Thoracic aorta (tissue), 2 donors: ENCODE data around the gene TNNC2. TPM values are rescaled to one million over a fixed set of nuclear protein-coding genes. Genes with fewer than 3 reads are reported as not detected.
"Not testable (repeated sequence)": the region's sequence is repeated elsewhere in the genome, so short reads cannot be mapped to it uniquely, and the experiment has no call there.

ENCODE experiments used
- ATAC-seq: fragments of 150-250 bp; one replicate; pipeline ENCODE4 v1.8.0; 2017; ENCODE audit warnings: low read depth; ENCODE audit not compliant: insufficient number of reproducible peaks, low FRiP score
- DNase-seq: peaks from one replicate; pipeline ENCODE4 v3.0.0-alpha.2; 2020; ENCODE audit warnings: low spot score
- H3K27ac ChIP-seq, 2 donors: fragments of 200-600 bp; sonication (generic); 1 replicate in 1 of 2; 2 replicates in 1 of 2; pipeline ENCODE4 v1.5.1; 2016; ENCODE audit warnings: mild to moderate bottlenecking in 2 of 2, moderate library complexity in 2 of 2
- H3K27me3 ChIP-seq: fragments of 200-600 bp; sonication (generic); replicated peaks from 2 replicates; pipeline ENCODE4 v1.6.0; 2016; ENCODE audit warnings: mild to moderate bottlenecking; ENCODE audit not compliant: insufficient read depth
- H3K36me3 ChIP-seq: fragments of 200-600 bp; sonication (generic); one replicate; pipeline ENCODE4 v1.5.1; 2016
- H3K4me1 ChIP-seq, 2 donors: fragments of 200-600 bp; sonication (generic); 1 replicate in 1 of 2; 2 replicates in 1 of 2; pipeline versions ENCODE4 v1.5.1 to v1.6.0; 2016; ENCODE audit warnings: low read depth in 2 of 2, mild to moderate bottlenecking in 1 of 2; ENCODE audit not compliant: control insufficient read depth in 1 of 2
- H3K4me3 ChIP-seq: fragments of 200-600 bp; sonication (generic); 2 replicates; pipeline ENCODE4 v1.5.1; 2016; ENCODE audit warnings: mild to moderate bottlenecking
- H3K9me3 ChIP-seq: fragments of 200-600 bp; sonication (generic); 2 replicates; pipeline ENCODE4 v1.5.1; 2016
- total RNA-seq, 2 donors: library from RNA; depleted of rRNA; stranded (reverse); fragments of >200 nt; gene quantifications; one replicate each; pipeline versions ENCODE4 v1.1.0 to v1.2.3, GENCODE V29; 2016
- TF ChIP-seq, protein P1 (sequence below): fragments of 200-600 bp; sonication (generic); IDR thresholded peaks from one replicate; pipeline ENCODE4 v1.5.1; 2019; ENCODE audit warnings: antibody characterized with exemption

Gene TNNC2
- total RNA-seq, 2 donors from 2014 or later: not detected

DNA sequence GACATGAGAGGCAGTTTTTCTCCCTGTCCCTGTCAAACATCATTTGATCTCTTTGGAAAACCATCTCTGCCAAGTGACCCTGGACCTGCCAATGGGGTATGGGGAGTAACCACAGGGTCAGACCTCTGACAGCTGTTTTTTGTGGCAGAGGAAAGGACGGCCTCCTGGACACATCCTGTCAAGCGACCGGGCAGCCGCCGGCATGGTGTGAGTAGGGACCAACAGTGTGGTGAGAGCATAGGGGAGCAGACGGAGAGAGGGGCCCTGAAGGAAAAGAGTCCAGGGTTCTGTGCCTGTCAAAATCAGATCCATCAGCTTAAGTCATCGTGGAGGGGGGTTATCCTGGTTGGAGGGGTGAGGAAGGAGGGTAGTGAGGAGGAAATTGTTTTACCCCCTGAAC, 25.3 kb downstream of the TNNC2 start:
- Histone ChIP-seq H3K27me3 (no peaks in the 10 kb centered on the region), H3K9me3 (no peaks in the 10 kb centered on the region), H3K4me1 (peaks cover 0 to 5% of the 10 kb centered on the region in 2 donors), H3K27ac (no peak overlapping the region), H3K36me3 (peaks cover 43% of the 10 kb centered on the region), H3K4me3 (no peak overlapping the region)
- TF ChIP-seq, protein P1, sequence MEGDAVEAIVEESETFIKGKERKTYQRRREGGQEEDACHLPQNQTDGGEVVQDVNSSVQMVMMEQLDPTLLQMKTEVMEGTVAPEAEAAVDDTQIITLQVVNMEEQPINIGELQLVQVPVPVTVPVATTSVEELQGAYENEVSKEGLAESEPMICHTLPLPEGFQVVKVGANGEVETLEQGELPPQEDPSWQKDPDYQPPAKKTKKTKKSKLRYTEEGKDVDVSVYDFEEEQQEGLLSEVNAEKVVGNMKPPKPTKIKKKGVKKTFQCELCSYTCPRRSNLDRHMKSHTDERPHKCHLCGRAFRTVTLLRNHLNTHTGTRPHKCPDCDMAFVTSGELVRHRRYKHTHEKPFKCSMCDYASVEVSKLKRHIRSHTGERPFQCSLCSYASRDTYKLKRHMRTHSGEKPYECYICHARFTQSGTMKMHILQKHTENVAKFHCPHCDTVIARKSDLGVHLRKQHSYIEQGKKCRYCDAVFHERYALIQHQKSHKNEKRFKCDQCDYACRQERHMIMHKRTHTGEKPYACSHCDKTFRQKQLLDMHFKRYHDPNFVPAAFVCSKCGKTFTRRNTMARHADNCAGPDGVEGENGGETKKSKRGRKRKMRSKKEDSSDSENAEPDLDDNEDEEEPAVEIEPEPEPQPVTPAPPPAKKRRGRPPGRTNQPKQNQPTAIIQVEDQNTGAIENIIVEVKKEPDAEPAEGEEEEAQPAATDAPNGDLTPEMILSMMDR: no peak
- ATAC-seq: no peak
- DNase-seq: no peak

DNA sequence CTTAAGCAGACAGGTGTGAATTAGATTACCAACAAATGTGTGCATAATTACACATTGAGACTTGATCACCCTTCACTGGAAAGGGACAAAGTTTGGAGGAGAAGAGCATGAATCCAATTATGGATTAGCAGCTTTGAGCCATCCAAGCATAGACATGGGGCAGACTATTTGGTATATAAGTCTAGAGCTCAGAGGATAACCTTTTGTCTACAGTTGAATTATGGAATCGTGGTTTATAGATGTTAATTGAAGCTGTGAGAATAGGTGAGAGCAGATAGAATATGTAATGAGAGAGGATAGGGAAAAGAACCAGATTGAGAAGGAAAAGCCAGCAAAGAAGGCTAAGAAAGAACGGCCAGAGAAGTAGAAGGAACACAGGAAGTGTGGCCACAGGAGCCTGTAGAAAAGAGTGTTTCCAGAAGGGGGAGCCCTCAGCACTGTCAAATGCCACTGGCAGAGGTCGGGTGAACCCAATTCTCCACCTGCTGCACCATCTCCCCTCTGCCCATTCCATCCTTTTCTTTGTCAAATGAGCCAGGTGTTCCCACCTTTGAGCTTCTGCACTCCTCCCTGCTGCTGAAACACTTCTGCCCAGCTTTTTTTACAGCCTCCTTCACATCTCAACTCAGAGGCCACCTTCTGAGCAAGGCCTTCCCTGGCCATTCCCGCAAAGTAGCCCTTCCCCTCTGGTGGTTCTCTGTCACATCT, 28.0 kb downstream of the TNNC2 start:
- DNase-seq: no peak
- ATAC-seq: no peak
- Histone ChIP-seq H3K27ac (peak overlapping the region; percentile 3 to 26), H3K4me1 (no peaks in the 10 kb centered on the region), H3K27me3 (no peaks in the 10 kb centered on the region), H3K9me3 (no peaks in the 10 kb centered on the region), H3K36me3 (peaks cover 44% of the 10 kb centered on the region), H3K4me3 (no peak overlapping the region)
- TF ChIP-seq, protein P1: peak; percentile 73

DNA sequence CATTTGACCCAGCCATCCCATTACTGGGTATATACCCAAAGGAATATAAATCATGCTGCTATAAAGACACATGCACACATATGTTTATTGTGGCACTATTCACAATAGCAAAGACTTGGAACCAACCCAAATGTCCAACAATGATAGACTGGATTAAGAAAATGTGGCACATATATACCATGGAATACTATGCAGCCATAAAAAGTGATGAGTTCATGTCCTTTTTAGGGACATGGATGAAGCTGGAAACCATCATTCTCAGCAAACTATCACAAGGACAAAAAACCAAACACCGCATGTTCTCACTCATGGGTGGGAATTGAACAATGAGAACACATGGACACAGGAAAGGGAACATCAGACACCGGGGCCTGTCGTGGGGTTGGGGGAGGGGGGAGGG, 29.2 kb downstream of the TNNC2 start:
- not testable (repeated sequence) for H3K9me3 ChIP-seq, H3K27ac ChIP-seq, DNase-seq, H3K4me3 ChIP-seq, ATAC-seq, H3K27me3 ChIP-seq
- Histone ChIP-seq H3K4me1 (peaks cover 4 to 10% of the 10 kb centered on the region in 2 donors), H3K36me3 (peaks cover 36% of the 10 kb centered on the region)

DNA sequence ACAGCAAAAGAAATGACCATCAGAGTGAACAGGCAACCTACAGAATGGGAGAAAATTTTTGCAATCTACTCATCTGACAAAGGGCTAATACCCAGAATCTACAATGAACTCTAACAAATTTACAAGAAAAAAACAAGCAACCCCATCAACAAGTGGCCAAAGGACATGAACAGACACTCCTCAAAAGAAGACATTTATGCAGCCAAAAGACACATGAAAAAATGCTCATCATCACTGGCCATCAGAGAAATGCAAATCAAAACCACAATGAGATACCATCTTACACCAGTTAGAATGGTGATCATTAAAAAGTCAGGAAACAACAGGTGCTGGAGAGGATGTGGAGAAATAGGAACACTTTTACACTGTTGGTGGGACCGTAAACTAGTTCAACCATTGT, 29.6 kb downstream of the TNNC2 start:
- H3K4me1 ChIP-seq: peaks cover 6 to 15% of the 10 kb centered on the region in 2 donors
- not testable (repeated sequence) for H3K27me3 ChIP-seq, ATAC-seq, DNase-seq, H3K4me3 ChIP-seq, H3K27ac ChIP-seq, H3K9me3 ChIP-seq
- peaks cover 31% of the 10 kb centered on the region for H3K36me3 ChIP-seq

DNA sequence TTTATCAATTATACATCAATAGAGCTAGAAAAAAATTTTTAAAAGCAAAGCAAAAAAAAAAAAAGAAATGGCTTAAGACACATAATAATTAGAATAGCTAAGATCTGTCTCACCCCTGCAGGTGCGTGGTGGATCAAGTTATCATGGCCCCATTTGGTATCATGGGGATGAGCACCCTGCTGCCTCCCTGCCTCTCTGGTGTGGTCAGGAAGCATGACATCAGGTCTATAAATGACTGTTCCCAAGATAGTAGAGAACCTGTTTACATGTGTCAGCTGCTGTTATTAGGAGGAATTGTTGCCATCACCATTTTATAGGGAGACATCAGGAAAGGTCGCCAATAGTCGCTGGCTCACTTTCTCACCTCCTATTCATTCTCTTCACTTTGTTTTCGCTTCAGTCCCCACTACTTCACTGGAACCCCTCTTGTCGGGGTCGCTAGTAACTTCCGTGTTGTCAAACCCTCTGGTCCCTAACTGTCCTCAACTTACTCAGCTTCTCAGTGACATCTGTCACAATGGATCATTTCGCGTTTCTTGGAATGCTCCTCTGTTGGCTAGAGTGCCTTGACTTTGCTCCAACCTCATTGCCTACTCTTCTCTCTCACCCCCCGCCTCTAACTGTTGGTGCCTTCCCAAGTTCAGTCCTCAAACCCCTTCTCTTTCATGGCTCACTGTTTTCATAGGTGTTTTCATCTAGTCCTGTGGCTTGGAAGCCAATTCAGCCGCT, 30.6 kb downstream of the TNNC2 start:
- Histone ChIP-seq H3K27me3 (no peaks in the 10 kb centered on the region), H3K9me3 (no peaks in the 10 kb centered on the region), H3K36me3 (peaks cover 23% of the 10 kb centered on the region), H3K27ac (no peak overlapping the region), H3K4me3 (no peak overlapping the region), H3K4me1 (peaks cover 6 to 17% of the 10 kb centered on the region in 2 donors)
- no peak for ATAC-seq
- TF ChIP-seq, protein P1: no peak
- no peak for DNase-seq

DNA sequence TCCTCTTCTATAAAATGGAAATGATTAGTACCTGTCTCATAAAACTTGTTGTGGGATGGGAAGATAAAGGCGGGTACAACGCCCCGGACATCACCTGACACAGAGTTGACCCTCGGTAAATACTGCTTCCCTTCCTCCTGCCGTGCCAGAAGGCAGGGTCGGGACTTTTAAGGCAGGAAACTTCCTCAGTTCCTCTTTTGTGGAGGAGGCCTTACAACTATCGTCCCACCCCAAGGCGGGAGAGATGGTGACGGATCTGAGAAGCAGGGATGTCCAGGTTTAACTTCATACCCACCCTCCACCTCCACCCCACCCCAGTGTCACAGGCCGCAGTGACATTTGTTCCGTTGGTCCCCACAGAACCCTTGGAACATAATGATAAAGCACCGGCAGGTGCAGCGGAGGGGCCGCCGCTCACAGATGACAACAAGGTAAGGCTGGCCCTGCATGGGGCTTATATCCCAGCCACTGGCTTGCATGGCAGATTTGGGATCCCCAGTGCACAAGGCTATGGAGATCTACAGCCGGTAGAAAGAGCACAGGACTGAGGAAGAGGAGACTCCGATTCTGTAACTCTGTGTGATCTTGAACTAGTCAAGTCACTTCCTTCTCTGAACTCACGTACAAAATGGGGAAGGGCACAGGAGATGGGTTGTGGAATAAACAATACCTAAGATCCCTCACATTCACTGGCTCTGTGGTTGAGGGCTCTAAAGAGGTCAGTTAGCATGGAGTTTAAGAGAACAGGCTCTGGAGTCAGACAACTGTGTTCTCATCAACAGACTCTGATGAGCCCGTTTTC, 34.6 kb downstream of the TNNC2 start:
- Histone ChIP-seq H3K4me1 (peaks cover 6 to 17% of the 10 kb centered on the region in 2 donors), H3K27me3 (no peaks in the 10 kb centered on the region), H3K4me3 (peak overlapping the region; percentile 94), H3K9me3 (no peaks in the 10 kb centered on the region), H3K27ac (peak overlapping the region; percentile 92 to 94), H3K36me3 (peaks cover 18% of the 10 kb centered on the region)
- DNase-seq (no peak), ATAC-seq (peak; percentile 30)
- TF ChIP-seq, protein P1: no peak
